NK-92 (cell line): ENCODE results near the gene SCAND1.
"Not testable (repeated sequence)": the region's sequence is repeated elsewhere in the genome, so short reads cannot be mapped to it uniquely, and the experiment has no call there.

Experiments
- DNase-seq: peaks from one replicate; lab custom pipeline; 2025; ENCODE audit not compliant: unreplicated experiment; lab: John Stamatoyannopoulos, UW

Gene SCAND1

GRCh38 chr20:35954200-35954906 is at the start of gene SCAND1:
TSS of gene SCAND1 (minus strand) at chr20:35954502. CDS start at chr20:35954284, 218 bp downstream.
- peak; percentile 81 for DNase-seq

GRCh38 chr20:36004045-36004444 is 49.7 kb upstream of the SCAND1 start:
- no peak for DNase-seq

GRCh38 chr20:36002855-36003254 is 48.6 kb upstream of the SCAND1 start:
- no peak for DNase-seq

GRCh38 chr20:36001331-36001730 is 47.0 kb upstream of the SCAND1 start:
- not testable (repeated sequence) for DNase-seq

- not testable (repeated sequence) for DNase-seq
Observed at GRCh38 chr20:35996492-35996891, 42.2 kb upstream of the SCAND1 start.

GRCh38 chr20:35994994-35995453 is 40.7 kb upstream of the SCAND1 start:
- peak; percentile 13 for DNase-seq

- DNase-seq, result no peak
Observed at GRCh38 chr20:35992713-35993335, 38.5 kb upstream of the SCAND1 start.

GRCh38 chr20:35991142-35991771 is 37.0 kb upstream of the SCAND1 start:
- DNase-seq, result no peak

- no peak for DNase-seq
Observed at GRCh38 chr20:35988910-35989463, 34.7 kb upstream of the SCAND1 start.

- DNase-seq, result no peak
Observed at GRCh38 chr20:35985806-35986205, 31.5 kb upstream of the SCAND1 start.

GRCh38 chr20:35984382-35984781 is 30.1 kb upstream of the SCAND1 start:
- no peak for DNase-seq

GRCh38 chr20:35981969-35982368 is 27.7 kb upstream of the SCAND1 start:
- no peak for DNase-seq

- no peak for DNase-seq
Observed at GRCh38 chr20:35979544-35979943, 25.2 kb upstream of the SCAND1 start.

- DNase-seq, result no peak
Observed at GRCh38 chr20:35978041-35978513, 23.8 kb upstream of the SCAND1 start.

GRCh38 chr20:35975576-35976373 is 21.5 kb upstream of the SCAND1 start:
- DNase-seq, result no peak

GRCh38 chr20:35974256-35974655 is 20.0 kb upstream of the SCAND1 start:
- DNase-seq, result no peak

GRCh38 chr20:35972462-35972861 is 18.2 kb upstream of the SCAND1 start:
- DNase-seq, result no peak

GRCh38 chr20:35971981-35972380 is 17.7 kb upstream of the SCAND1 start:
- DNase-seq, result no peak

- no peak for DNase-seq
Observed at GRCh38 chr20:35968930-35969329, 14.6 kb upstream of the SCAND1 start.

- no peak for DNase-seq
Observed at GRCh38 chr20:35967979-35968640, 13.8 kb upstream of the SCAND1 start, which contains the start of gene CNBD2. TSS of gene CNBD2 (plus strand) at chr20:35968590. CDS start at chr20:35968763, 173 bp downstream.
